H1 (cell line): Measurements from ENCODE around the gene LMNB1. TPM values are rescaled to one million over a fixed set of nuclear protein-coding genes. Genes with fewer than 3 reads are reported as not detected.

Experiments
- CTCF ChIA-PET: fragments of 300-600 bp; sonication (Branson Sonifier 250); formaldehyde crosslinking; loops from one replicate; lab custom pipeline; 2021; ENCODE audit not compliant: partially characterized antibody; lab: Charles Lee
- POLR2A ChIA-PET: fragments of 300-600 bp; sonication (Branson Sonifier 250); formaldehyde crosslinking; loops from one replicate; lab custom pipeline; 2021; ENCODE audit warnings: inconsistent platforms; ENCODE audit not compliant: partially characterized antibody; lab: Charles Lee
- DNase-seq, 2 experiments: peaks; one replicate each; pipeline versions ENCODE4 v3.0.0 to v3.0.0-alpha.2; 2010 to 2022; ENCODE audit warnings: low spot score in 2 of 2, low read depth in 1 of 2, mixed read lengths in 1 of 2
- FAIRE-seq: peaks from 2 replicates; lab custom pipeline; 2011; peaks lifted over from hg19 to GRCh38; lab: Jason Lieb, UNC
- H2AFZ ChIP-seq: 2 replicates; pipeline ENCODE4 v1.8.1; 2012; ENCODE audit warnings: low read length, inconsistent platforms
- H2AK5ac ChIP-seq: 2 replicates; pipeline ENCODE4 v1.6.1; 2013; ENCODE audit warnings: low read depth, low read length
- H2BK120ac ChIP-seq: replicated peaks from 2 replicates; pipeline ENCODE3; 2013; ENCODE audit warnings: low read depth, low read length, inconsistent platforms
- H2BK12ac ChIP-seq: 2 replicates; pipeline ENCODE4 v1.6.1; 2013; ENCODE audit warnings: low read depth, low read length
- H2BK15ac ChIP-seq: 2 replicates; pipeline ENCODE4 v1.6.1; 2013; ENCODE audit warnings: low read length
- H2BK20ac ChIP-seq: 2 replicates; pipeline ENCODE4 v1.6.1; 2013; ENCODE audit warnings: low read length
- H2BK5ac ChIP-seq: 2 replicates; pipeline ENCODE4 v1.6.1; 2013; ENCODE audit warnings: low read depth, low read length
- H3K14ac ChIP-seq: 2 replicates; pipeline ENCODE4 v1.6.1; 2013; ENCODE audit warnings: inconsistent platforms; ENCODE audit not compliant: insufficient read length
- H3K18ac ChIP-seq: 2 replicates; pipeline ENCODE4 v1.6.1; 2013; ENCODE audit warnings: low read length; ENCODE audit errors: extremely low read depth
- H3K23ac ChIP-seq: 2 replicates; pipeline ENCODE4 v1.6.1; 2013; ENCODE audit warnings: inconsistent platforms; ENCODE audit not compliant: insufficient read length
- H3K23me2 ChIP-seq: 2 replicates; pipeline ENCODE4 v1.6.1; 2013; ENCODE audit warnings: low read depth, low read length
- H3K27ac ChIP-seq: 2 replicates; pipeline ENCODE4 v1.6.1; 2011; ENCODE audit warnings: low read depth, low read length, inconsistent platforms
- H3K27me3 ChIP-seq, 4 experiments: replicated peaks in 1 of 4; 1 replicate in 1 of 4; 2 replicates in 3 of 4; pipeline versions ENCODE4 v1.6.1 to v1.8.1; 2011 to 2013; ENCODE audit warnings: low read length in 3 of 4, mild to moderate bottlenecking in 3 of 4, inconsistent platforms in 2 of 4, mixed read lengths in 2 of 4, moderate library complexity in 1 of 4; ENCODE audit not compliant: control insufficient read depth in 3 of 4, insufficient read depth in 3 of 4; ENCODE audit errors: extremely low read depth in 1 of 4
- H3K36me3 ChIP-seq, 4 experiments: 2 replicates each; pipeline versions ENCODE4 v1.6.1 to v1.8.1; 2011 to 2013; ENCODE audit warnings: mild to moderate bottlenecking in 4 of 4, low read length in 3 of 4, moderate library complexity in 2 of 4, control low read depth in 1 of 4, inconsistent platforms in 1 of 4; ENCODE audit not compliant: insufficient read depth in 4 of 4, control insufficient read depth in 2 of 4
- H3K4ac ChIP-seq: replicated peaks from 2 replicates; pipeline ENCODE3; 2013; ENCODE audit warnings: low read length, low read depth, mixed read lengths, inconsistent platforms; ENCODE audit not compliant: insufficient read length
- H3K4me1 ChIP-seq, 4 experiments: replicated peaks in 1 of 4; 1 replicate in 1 of 4; 2 replicates in 3 of 4; pipeline versions ENCODE4 v1.6.1 to v1.8.1; 2011 to 2013; ENCODE audit warnings: low read length in 3 of 4, inconsistent platforms in 2 of 4, mixed read lengths in 1 of 4; ENCODE audit not compliant: insufficient read depth in 4 of 4, control insufficient read depth in 3 of 4
- H3K4me2 ChIP-seq, 2 experiments: 2 replicates each; pipeline versions ENCODE4 v1.6.1 to v1.8.1; 2011 to 2013; ENCODE audit warnings: low read depth in 2 of 2, low read length in 2 of 2, control low read depth in 1 of 2, inconsistent platforms in 1 of 2, mild to moderate bottlenecking in 1 of 2; ENCODE audit not compliant: insufficient read depth in 1 of 2
- H3K4me3 ChIP-seq, 4 experiments: fragments of 200-600, 300-600 bp in 1 of 4; sonication (generic), shearing (Covaris generic), sonication (Bioruptor Twin) in 1 of 4; 2 replicates each; pipeline versions ENCODE4 v1.5.1 to v1.8.1; 2011 to 2016; ENCODE audit warnings: low read length in 4 of 4, low read depth in 3 of 4, control low read depth in 2 of 4, inconsistent platforms in 2 of 4, mild to moderate bottlenecking in 2 of 4, mixed read lengths in 1 of 4, moderate library complexity in 1 of 4; ENCODE audit not compliant: insufficient read depth in 2 of 4; ENCODE audit errors: extremely low read depth in 1 of 4
- H3K56ac ChIP-seq: replicated peaks from 2 replicates; pipeline ENCODE3; 2013; ENCODE audit warnings: low read depth, mild to moderate bottlenecking, mixed read lengths, low read length, inconsistent platforms; ENCODE audit not compliant: insufficient read length
- H3K79me1 ChIP-seq: 2 replicates; pipeline ENCODE4 v1.6.1; 2013; ENCODE audit warnings: low read depth, low read length, control low read depth
- H3K79me2 ChIP-seq, 2 experiments: 2 replicates each; pipeline versions ENCODE4 v1.6.1 to v1.8.1; 2012 to 2013; ENCODE audit warnings: low read length in 2 of 2, mild to moderate bottlenecking in 2 of 2, inconsistent platforms in 1 of 2; ENCODE audit not compliant: insufficient read depth in 2 of 2, control insufficient read depth in 1 of 2
- H3K9ac ChIP-seq, 4 experiments: replicated peaks in 1 of 4; 1 replicate in 1 of 4; 2 replicates in 3 of 4; pipeline versions ENCODE4 v1.6.1 to v1.8.1; 2011 to 2013; ENCODE audit warnings: low read depth in 3 of 4, low read length in 3 of 4, control low read depth in 2 of 4, mild to moderate bottlenecking in 2 of 4, moderate library complexity in 2 of 4, inconsistent platforms in 1 of 4; ENCODE audit errors: extremely low read depth in 1 of 4
- H3K9me3 ChIP-seq, 2 experiments: 2 replicates each; pipeline versions ENCODE4 v1.6.1 to v1.8.1; 2012 to 2013; ENCODE audit warnings: mild to moderate bottlenecking in 2 of 2, moderate library complexity in 2 of 2, control low read depth in 1 of 2, inconsistent platforms in 1 of 2, low read depth in 1 of 2, low read length in 1 of 2, mixed read lengths in 1 of 2; ENCODE audit not compliant: insufficient read depth in 2 of 2
- H4K20me1 ChIP-seq, 2 experiments: replicated peaks in 1 of 2; 2 replicates each; pipeline versions ENCODE3 to v1.8.1; 2011 to 2013; ENCODE audit warnings: inconsistent platforms in 2 of 2, low read length in 2 of 2, mild to moderate bottlenecking in 1 of 2; ENCODE audit not compliant: insufficient read depth in 2 of 2, control insufficient read depth in 1 of 2
- H4K5ac ChIP-seq: 2 replicates; pipeline ENCODE4 v1.6.1; 2013; ENCODE audit warnings: low read length, low read depth, mixed read lengths, inconsistent platforms; ENCODE audit not compliant: insufficient read length
- H4K8ac ChIP-seq: 2 replicates; pipeline ENCODE4 v1.8.0; 2013; ENCODE audit warnings: mild to moderate bottlenecking, moderate library complexity, low read length, inconsistent platforms; ENCODE audit not compliant: insufficient read depth; ENCODE audit errors: extremely low read depth
- H4K91ac ChIP-seq: replicated peaks from 2 replicates; pipeline ENCODE3; 2013; ENCODE audit warnings: low read length, mixed read lengths, inconsistent platforms; ENCODE audit not compliant: insufficient read length
- EGR1 ChIP-seq: IDR thresholded peaks from 2 replicates; pipeline ENCODE4 v1.6.1; 2011; ENCODE audit warnings: low read depth, low read length, borderline replicate concordance
- RBBP5 ChIP-seq: IDR thresholded peaks from 2 replicates; pipeline ENCODE4 v1.7.1; 2012; ENCODE audit warnings: low read depth, mild to moderate bottlenecking, inconsistent platforms, low read length, moderate library complexity, borderline replicate concordance
- WGBS, 2 experiments: shearing (Covaris generic) in 1 of 2; methylation state at CpG; one replicate each; pipeline versions ENCODE4 v1.1.6 to v1.1.7; 2013 to 2015; ENCODE audit warnings: low lambda C conversion rate in 2 of 2, mixed read lengths in 2 of 2, inconsistent platforms in 1 of 2, low coverage in 1 of 2, missing lambda C conversion rate in 1 of 2; ENCODE audit not compliant: insufficient replicate concordance in 2 of 2, insufficient coverage in 1 of 2, insufficient read length in 1 of 2; ENCODE audit errors: extremely low coverage in 1 of 2, missing lambda C conversion rate in 1 of 2; 5-methylcytosine and 5-hydroxymethylcytosine counted together
- polyA plus RNA-seq, 7 experiments: library from polyadenylated mRNA; depleted of rRNA in 3 of 7; stranded (reverse) in 5 of 7; unstranded in 2 of 7; fragments of >200 nt in 5 of 7; fragments of 200-250 nt in 2 of 7; gene quantifications; 1 replicate in 5 of 7; 2 replicates in 1 of 7; 4 replicates in 1 of 7; pipeline versions ENCODE4 v1.2.1 to v1.2.3, GENCODE V29; 2011 to 2013; ENCODE audit warnings: missing spikeins in 2 of 7, mixed read lengths in 2 of 7
- total RNA-seq: library from RNA; stranded (reverse); fragmentation: NEBNext Ultra II Directional; extraction: Animal tissue kit (Norgen Biotek cat#: 25700); gene quantifications from 2 replicates; pipeline ENCODE4 v1.2.1, GENCODE V29; 2021

Gene LMNB1
- total and polyA plus RNA-seq, 2 of the 8 experiments (the other 6 are each of a cell fraction or from before 2014, with no cell fraction given): 73.5 to 225 TPM

DNA sequence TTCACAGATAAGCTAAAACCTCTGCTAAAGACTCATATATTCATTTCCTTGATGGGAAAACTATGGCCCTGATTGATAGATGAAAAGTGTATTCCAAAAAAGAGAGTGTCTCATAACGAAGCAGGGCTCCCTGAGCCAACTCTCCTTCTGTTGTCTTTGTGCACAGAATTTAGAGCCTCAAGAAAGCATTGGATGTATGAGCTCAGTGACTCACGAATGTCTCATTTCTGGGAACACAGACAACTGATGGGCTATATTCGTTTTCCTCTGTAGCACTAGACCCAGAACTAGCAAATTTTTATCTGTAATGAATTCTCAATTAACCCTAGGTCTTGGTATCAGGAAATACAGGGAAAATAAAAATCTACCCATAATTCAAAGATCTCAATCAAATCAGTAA, 88.4 kb downstream of the LMNB1 start:
- Histone ChIP-seq H2BK15ac (no peak overlapping the region), H3K9me3 (no peaks in the 10 kb centered on the region), H3K4me1 (peaks cover 1 to 6% (median 5%) of the 10 kb centered on the region in 4 experiments; a peak in 5 of 7 replicates), H3K14ac (no peak overlapping the region), H3K27me3 (no peaks in the 10 kb centered on the region), H4K91ac (no peak overlapping the region), H2BK20ac (no peak overlapping the region), H2BK12ac (no peak overlapping the region), H3K23me2 (peaks cover 4% of the 10 kb centered on the region; the same call in 1 of the 2 replicates), H3K36me3 (no peaks in the 10 kb centered on the region), H3K4me2 (no peak overlapping the region), H3K18ac (no peak overlapping the region), H2BK5ac (no peak overlapping the region), H3K4me3 (no peak overlapping the region), H2AK5ac (no peak overlapping the region), H3K79me1 (no peaks in the 10 kb centered on the region), H2BK120ac (no peak overlapping the region), H2AFZ (no peak overlapping the region), H4K20me1 (no peaks in the 10 kb centered on the region), H4K8ac (no peak overlapping the region), H3K4ac (no peak overlapping the region), H3K23ac (no peak overlapping the region), H3K79me2 (no peaks in the 10 kb centered on the region), H3K56ac (no peak overlapping the region), H3K27ac (no peak overlapping the region), H4K5ac (no peak overlapping the region), H3K9ac (no peak overlapping the region)
- no peak for DNase-seq
- 89% methylated on average over 3 of the region's 3 CpGs; no CpG with 5 or more reads in 1 of the 2 experiments for WGBS, 2 experiments
- POLR2A ChIA-PET: interaction anchor here (1.6 kb wide), 1 partner anchor 14 kb away, joined by 3 read pairs; no protein-coding TSS in a partner anchor
- CTCF ChIA-PET: interaction anchor here (1.4 to 2.1 kb wide), 3 partner anchors 12 to 166 kb away, joined by 3 to 5 read pairs (median 4); no protein-coding TSS in a partner anchor
- no peak for TF ChIP-seq RBBP5
- no peak for TF ChIP-seq EGR1
- no peak for FAIRE-seq
